GM23338 (cell line): ENCODE measurements around the gene SOAT2. TPM values are rescaled to one million over a fixed set of nuclear protein-coding genes. Genes with fewer than 3 reads are reported as not detected.

Source experiments
- ATAC-seq: fragments of 200-7000 bp; cut with Tn5 transposase; 3 replicates; pipeline ENCODE4 v1.9.1; 2020
- DNase-seq: peaks from one replicate; pipeline ENCODE4 v3.0.0-alpha.2; 2015; ENCODE audit warnings: low spot score
- H2AFZ ChIP-seq: fragments of 200-600 bp; sonication (generic); 2 replicates; pipeline ENCODE4 v1.8.0; 2016; ENCODE audit warnings: antibody characterized with exemption, mild to moderate bottlenecking, moderate library complexity
- H3F3A ChIP-seq: fragments of 200-600 bp; sonication (generic); replicated peaks from 2 replicates; pipeline ENCODE4 v1.8.0; 2017; ENCODE audit warnings: antibody characterized with exemption, mixed run types, low read depth
- H3K27ac ChIP-seq: fragments of 200-600 bp; sonication (generic); 2 replicates; pipeline ENCODE4 v1.6.1; 2016; ENCODE audit warnings: low read depth
- H3K27me3 ChIP-seq: fragments of 200-600 bp; sonication (generic); 2 replicates; pipeline ENCODE4 v1.8.0; 2016; ENCODE audit warnings: mild to moderate bottlenecking, mixed run types, moderate library complexity; ENCODE audit not compliant: insufficient read depth
- H3K36me3 ChIP-seq: fragments of 200-600 bp; sonication (generic); 2 replicates; pipeline ENCODE4 v1.8.0; 2016; ENCODE audit warnings: mild to moderate bottlenecking; ENCODE audit not compliant: insufficient read depth
- H3K4me1 ChIP-seq: fragments of 200-600 bp; sonication (generic); 2 replicates; pipeline ENCODE4 v1.8.0; 2016; ENCODE audit warnings: mild to moderate bottlenecking, moderate library complexity; ENCODE audit not compliant: insufficient read depth
- H3K4me2 ChIP-seq: fragments of 200-600 bp; sonication (generic); 2 replicates; pipeline ENCODE4 v1.7.1; 2017; ENCODE audit warnings: mixed run types
- H3K4me3 ChIP-seq: fragments of 200-600 bp; sonication (generic); 2 replicates; pipeline ENCODE4 v1.6.1; 2016; ENCODE audit warnings: mixed run types
- H3K79me2 ChIP-seq: fragments of 200-600 bp; sonication (generic); replicated peaks from 2 replicates; pipeline ENCODE4 v1.8.0; 2017; ENCODE audit warnings: mild to moderate bottlenecking; ENCODE audit not compliant: insufficient read depth
- H3K9me2 ChIP-seq: fragments of 200-600 bp; sonication (generic); 2 replicates; pipeline ENCODE4 v1.8.0; 2017; ENCODE audit not compliant: insufficient read depth
- H4K20me1 ChIP-seq: fragments of 200-600 bp; sonication (generic); replicated peaks from 2 replicates; pipeline ENCODE4 v1.8.0; 2017; ENCODE audit warnings: mild to moderate bottlenecking; ENCODE audit not compliant: insufficient read depth
- H3K27ac Mint-ChIP-seq: 2 replicates; pipeline ENCODE4 v1.8.0; 2020; ENCODE audit warnings: inconsistent platforms, mild to moderate bottlenecking, moderate library complexity, mixed read lengths
- H3K27me3 Mint-ChIP-seq: 3 replicates; pipeline ENCODE4 v1.8.0; 2022; ENCODE audit warnings: low read depth, mild to moderate bottlenecking, moderate library complexity, mixed read lengths, inconsistent platforms; ENCODE audit not compliant: insufficient read depth, poor library complexity
- H3K36me3 Mint-ChIP-seq: 3 replicates; pipeline ENCODE4 v1.8.0; 2021; ENCODE audit warnings: low read depth, mild to moderate bottlenecking, inconsistent platforms, moderate library complexity, mixed read lengths
- H3K4me1 Mint-ChIP-seq: 3 replicates; pipeline ENCODE4 v1.8.0; 2020; ENCODE audit warnings: mild to moderate bottlenecking, inconsistent platforms, mixed read lengths
- H3K4me3 Mint-ChIP-seq: 3 replicates; pipeline ENCODE4 v1.8.0; 2021; ENCODE audit warnings: moderate library complexity, mild to moderate bottlenecking, inconsistent platforms, mixed read lengths
- H3K9me3 Mint-ChIP-seq: 3 replicates; pipeline ENCODE4 v1.8.0; 2020; ENCODE audit warnings: moderate library complexity, mild to moderate bottlenecking, inconsistent platforms, mixed read lengths
- CTCF ChIP-seq, 2 experiments: fragments of 200-600 bp in 1 of 2; sonication (generic) in 1 of 2; conservative IDR thresholded peaks; 2 replicates each; pipeline versions ENCODE4 v1.5.1 to v1.6.1; 2016 to 2017; ENCODE audit warnings: antibody characterized with exemption in 2 of 2, low read depth in 2 of 2, mild to moderate bottlenecking in 2 of 2, moderate library complexity in 1 of 2
- ETS1 ChIP-seq: IDR thresholded peaks from 2 replicates; pipeline ENCODE4 v1.6.1; 2016; ENCODE audit warnings: antibody characterized with exemption
- EZH2phosphoT487 ChIP-seq: fragments of 200-600 bp; sonication (generic); IDR thresholded peaks from one replicate; pipeline ENCODE4 v1.8.1; 2018; ENCODE audit warnings: antibody characterized with exemption; ENCODE audit not compliant: unreplicated experiment
- JUNB ChIP-seq: IDR thresholded peaks from one replicate; pipeline ENCODE4 v1.6.1; 2016; ENCODE audit warnings: antibody characterized with exemption; ENCODE audit not compliant: unreplicated experiment
- NANOG ChIP-seq: IDR thresholded peaks from 2 replicates; pipeline ENCODE4 v1.6.1; 2016; ENCODE audit warnings: antibody characterized with exemption, borderline replicate concordance
- POLR2AphosphoS5 ChIP-seq: IDR thresholded peaks from 2 replicates; pipeline ENCODE4 v1.6.1; 2016; ENCODE audit warnings: antibody characterized with exemption, low read depth
- REST ChIP-seq: IDR thresholded peaks from one replicate; pipeline ENCODE4 v1.6.1; 2018; ENCODE audit warnings: antibody characterized with exemption; ENCODE audit not compliant: unreplicated experiment
- ZNF114 ChIP-seq: fragments of 250-450 bp; sonication (Bioruptor Pico); IDR thresholded peaks from 2 replicates; pipeline ENCODE4 v1.5.0; 2020; ENCODE audit warnings: mild to moderate bottlenecking, moderate library complexity
- ZNF331 ChIP-seq: fragments of 250-450 bp; sonication (Bioruptor Pico); IDR thresholded peaks from 2 replicates; pipeline ENCODE4 v1.5.0; 2020; ENCODE audit warnings: low read depth, mild to moderate bottlenecking, moderate library complexity
- polyA plus RNA-seq: library from polyadenylated mRNA; unstranded; fragments of >200 nt; fragmentation: Nextera tagmentation; extraction: Ambion mirVana; gene quantifications from 2 replicates; pipeline ENCODE4 v1.2.1, GENCODE V29; 2016
- total RNA-seq: library from RNA; depleted of rRNA; stranded (reverse); fragments of >200 nt; shearing (Covaris generic); gene quantifications from 2 replicates; pipeline ENCODE4 v1.2.3, GENCODE V29; 2014

Gene SOAT2
- total and polyA plus RNA-seq, 2 experiments from 2014 or later: not detected

- TF ChIP-seq CTCF (conservative IDR thresholded peaks at IDR 0.05; ENCODE audit: low read depth in 2 of 2) (no peak), POLR2AphosphoS5 (no peak), JUNB (no peak), ZNF331 (CRISPR knock-in tag) (no peak), NANOG (no peak)
Measured at GRCh38 chr12:53113136-53113705, 9.9 kb downstream of the SOAT2 start (continued).

- H3K36me3 Mint-ChIP-seq: peaks cover 3% of the 10 kb centered on the region; the same call in 1 of the 3 replicates
- H3K4me3 ChIP-seq: no peak overlapping the region
- DNase-seq: no peak
- no peaks in the 10 kb centered on the region for H3K27me3 ChIP-seq
- H4K20me1 ChIP-seq: no peaks in the 10 kb centered on the region
- H3K4me1 Mint-ChIP-seq: no peaks in the 10 kb centered on the region; the same call in 2 of the 3 replicates
- 0 out of 2 replicates have a peak, but pooled peaks cover 4% of the 10 kb centered on the region for H3F3A ChIP-seq
- H3K9me3 Mint-ChIP-seq: peaks cover 14% of the 10 kb centered on the region; the same call in 2 of the 3 replicates
- no peak overlapping the region for H3K4me3 Mint-ChIP-seq
- H3K4me2 ChIP-seq: no peak overlapping the region
- no peak overlapping the region for H3K27ac Mint-ChIP-seq
- no peaks in the 10 kb centered on the region; the same call in 1 of the 2 replicates for H3K36me3 ChIP-seq
- H3K9me2 ChIP-seq: no peaks in the 10 kb centered on the region
- H3K79me2 ChIP-seq: no peaks in the 10 kb centered on the region
- no peak for ATAC-seq
- H3K4me1 ChIP-seq: no peaks in the 10 kb centered on the region
- no peak overlapping the region; the same call in 1 of the 2 replicates for H2AFZ ChIP-seq
- peaks cover 2% of the 10 kb centered on the region for H3K27me3 Mint-ChIP-seq
- H3K27ac ChIP-seq: no peak overlapping the region
- TF ChIP-seq ZNF114 (CRISPR knock-in tag) (no peak), EZH2phosphoT487 (no peak), CTCF (conservative IDR thresholded peaks at IDR 0.05; ENCODE audit: low read depth in 2 of 2) (no peak), ETS1 (no peak), NANOG (no peak), JUNB (no peak), REST (no peak), POLR2AphosphoS5 (no peak)
Measured at GRCh38 chr12:53113951-53114350, 10.7 kb downstream of the SOAT2 start.
